A673 (cell line): ENCODE data around the gene SH3BP2.

ENCODE experiments used
- EZH2 ChIP-seq: fragments of 200-600 bp; sonication (generic); IDR thresholded peaks from 2 replicates; pipeline ENCODE4 v1.6.1; 2017; ENCODE audit warnings: borderline replicate concordance, low read depth, mild to moderate bottlenecking, mixed read lengths, antibody characterized with exemption, low read length; ENCODE audit not compliant: poor library complexity, severe bottlenecking
- TF ChIP-seq, protein P1 (sequence below): fragments of 300-800, 200-600 bp; sonication (generic); conservative IDR thresholded peaks from 2 replicates; pipeline ENCODE4 v1.5.1; 2017; ENCODE audit warnings: low read depth, mild to moderate bottlenecking, antibody characterized with exemption, low read length, moderate library complexity, mixed read lengths

DNA sequence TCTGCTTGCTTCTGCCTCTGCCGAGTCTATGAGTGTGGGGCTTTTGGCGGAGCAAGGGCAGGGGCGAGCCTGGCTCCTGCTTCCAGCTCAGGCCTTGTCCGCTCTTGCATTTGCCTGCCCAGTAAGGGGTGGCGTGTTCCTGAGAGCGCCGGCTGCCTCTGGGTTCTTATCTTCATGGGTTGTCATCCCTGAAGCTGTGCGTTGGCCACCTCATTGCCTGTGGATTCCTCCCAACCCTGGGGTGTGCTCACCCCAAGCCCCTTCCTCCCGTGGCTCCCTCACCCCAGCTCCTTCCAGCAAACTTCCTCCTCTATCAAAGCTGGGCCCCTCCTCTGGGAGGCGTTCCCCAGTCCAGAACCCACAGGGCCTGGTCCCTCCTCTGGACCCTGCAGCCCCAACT, 17.5 kb downstream of the SH3BP2 start:
- TF ChIP-seq, protein P1, sequence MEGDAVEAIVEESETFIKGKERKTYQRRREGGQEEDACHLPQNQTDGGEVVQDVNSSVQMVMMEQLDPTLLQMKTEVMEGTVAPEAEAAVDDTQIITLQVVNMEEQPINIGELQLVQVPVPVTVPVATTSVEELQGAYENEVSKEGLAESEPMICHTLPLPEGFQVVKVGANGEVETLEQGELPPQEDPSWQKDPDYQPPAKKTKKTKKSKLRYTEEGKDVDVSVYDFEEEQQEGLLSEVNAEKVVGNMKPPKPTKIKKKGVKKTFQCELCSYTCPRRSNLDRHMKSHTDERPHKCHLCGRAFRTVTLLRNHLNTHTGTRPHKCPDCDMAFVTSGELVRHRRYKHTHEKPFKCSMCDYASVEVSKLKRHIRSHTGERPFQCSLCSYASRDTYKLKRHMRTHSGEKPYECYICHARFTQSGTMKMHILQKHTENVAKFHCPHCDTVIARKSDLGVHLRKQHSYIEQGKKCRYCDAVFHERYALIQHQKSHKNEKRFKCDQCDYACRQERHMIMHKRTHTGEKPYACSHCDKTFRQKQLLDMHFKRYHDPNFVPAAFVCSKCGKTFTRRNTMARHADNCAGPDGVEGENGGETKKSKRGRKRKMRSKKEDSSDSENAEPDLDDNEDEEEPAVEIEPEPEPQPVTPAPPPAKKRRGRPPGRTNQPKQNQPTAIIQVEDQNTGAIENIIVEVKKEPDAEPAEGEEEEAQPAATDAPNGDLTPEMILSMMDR: no peak
- TF ChIP-seq EZH2: no peak
